Parietal lobe (tissue), 2 donors: ENCODE data around the gene TPT1. TPM values are rescaled to one million over a fixed set of nuclear protein-coding genes. Genes with fewer than 3 reads are reported as not detected.

ENCODE experiments used
- small RNA-seq: library from RNA; depleted of rRNA; stranded (forward); fragments of <200 nt; gene quantifications from one replicate; pipeline ENCODE3, GENCODE V24; 2014; ENCODE audit warnings: low replicate concordance
- total RNA-seq: library from RNA; depleted of rRNA; stranded (reverse); fragments of >200 nt; gene quantifications from one replicate; pipeline ENCODE4 v1.2.3, GENCODE V29; 2014

The TPT1 gene
- 1,320 TPM for total RNA-seq

DNA sequence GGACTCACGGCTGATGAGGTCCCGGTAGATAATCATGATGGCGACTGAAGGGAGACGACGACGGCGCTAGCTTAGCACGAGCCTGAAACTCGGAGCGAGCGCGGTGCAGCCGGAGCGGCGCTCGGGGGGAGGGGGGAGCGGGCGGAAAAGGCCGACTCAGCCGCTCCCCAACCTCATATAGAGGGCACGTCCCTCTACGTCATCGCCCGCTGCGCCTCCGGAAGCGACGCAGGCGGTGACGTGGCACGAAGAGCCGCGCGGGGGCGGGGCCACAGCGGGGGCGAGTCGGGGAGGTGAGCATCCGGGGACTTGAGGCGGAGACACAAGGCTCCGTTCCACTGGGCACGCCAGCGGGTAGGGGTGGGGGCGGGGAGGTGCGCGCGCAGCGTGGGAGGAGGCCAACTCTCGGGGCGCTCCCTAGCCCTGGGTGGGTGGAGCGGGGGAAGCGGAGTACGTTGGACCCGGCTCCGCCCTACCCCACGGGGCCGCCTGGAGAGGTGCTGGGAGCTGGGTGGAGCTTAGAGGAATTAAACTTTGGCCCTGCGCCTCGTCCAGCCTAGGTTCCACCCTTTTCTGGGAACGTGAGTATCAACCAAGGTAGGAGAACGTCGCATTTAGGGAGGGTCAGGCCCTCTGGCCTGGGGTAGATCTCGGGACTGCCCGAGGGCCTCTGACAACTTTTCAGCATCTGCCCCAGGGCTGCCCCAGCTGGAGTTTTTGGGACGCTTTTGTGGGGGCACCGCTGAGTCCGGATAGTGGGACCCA, at the start of gene TPT1:
TSS of gene TPT1 (minus strand) at position 150 of the 765 bp plus-strand sequence. CDS start at position 36, 114 bp downstream.

Small RNAs within 50 kb of the gene (small RNA-seq; reads per million reads assigned to genes)
- gene SNORA31 = 19.3 reads per million, percentile 92 among the genes with 10 or more reads in this experiment

Other genes starting within 250 kb of the TPT1 start
- gene GTF2F2, start 220.7 kb downstream of the TPT1 start, total RNA-seq = 25.7 TPM
- gene KCTD4, start 140.1 kb downstream of the TPT1 start, total RNA-seq = 0.94 TPM
- gene SLC25A30, start 77.2 kb upstream of the TPT1 start, total RNA-seq = 8.5 TPM
- 77.3 TPM for gene COG3, start 123.8 kb upstream of the TPT1 start, total RNA-seq